ENCODE data around the gene XG.

DNA sequence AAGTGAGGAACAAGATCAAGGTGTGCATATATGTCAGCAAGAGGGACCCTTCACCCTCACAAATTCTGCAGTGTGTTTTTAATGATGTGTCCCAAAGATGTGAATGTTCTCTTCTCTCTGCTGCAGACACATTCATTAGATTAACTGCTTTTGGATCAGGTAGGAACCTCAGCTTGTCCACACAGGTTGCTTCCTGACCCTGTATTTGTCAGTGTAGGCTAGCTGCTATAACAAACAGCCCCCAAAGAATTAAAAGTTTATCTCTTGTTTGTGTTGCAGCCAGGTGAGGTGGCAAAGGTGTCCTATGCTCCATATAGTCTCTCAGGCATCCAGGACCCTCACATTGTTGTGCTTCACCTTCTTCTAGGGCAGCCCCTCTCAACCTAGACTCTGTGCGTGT lies 17.8 kb downstream of the XG start:
- TF ChIP-seq, protein P1, sequence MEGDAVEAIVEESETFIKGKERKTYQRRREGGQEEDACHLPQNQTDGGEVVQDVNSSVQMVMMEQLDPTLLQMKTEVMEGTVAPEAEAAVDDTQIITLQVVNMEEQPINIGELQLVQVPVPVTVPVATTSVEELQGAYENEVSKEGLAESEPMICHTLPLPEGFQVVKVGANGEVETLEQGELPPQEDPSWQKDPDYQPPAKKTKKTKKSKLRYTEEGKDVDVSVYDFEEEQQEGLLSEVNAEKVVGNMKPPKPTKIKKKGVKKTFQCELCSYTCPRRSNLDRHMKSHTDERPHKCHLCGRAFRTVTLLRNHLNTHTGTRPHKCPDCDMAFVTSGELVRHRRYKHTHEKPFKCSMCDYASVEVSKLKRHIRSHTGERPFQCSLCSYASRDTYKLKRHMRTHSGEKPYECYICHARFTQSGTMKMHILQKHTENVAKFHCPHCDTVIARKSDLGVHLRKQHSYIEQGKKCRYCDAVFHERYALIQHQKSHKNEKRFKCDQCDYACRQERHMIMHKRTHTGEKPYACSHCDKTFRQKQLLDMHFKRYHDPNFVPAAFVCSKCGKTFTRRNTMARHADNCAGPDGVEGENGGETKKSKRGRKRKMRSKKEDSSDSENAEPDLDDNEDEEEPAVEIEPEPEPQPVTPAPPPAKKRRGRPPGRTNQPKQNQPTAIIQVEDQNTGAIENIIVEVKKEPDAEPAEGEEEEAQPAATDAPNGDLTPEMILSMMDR (IDR thresholded peaks at IDR 0.05; ENCODE audit: insufficient read depth, low read length, poor library complexity, severe bottlenecking): no peak
- TF ChIP-seq EZH2phosphoT487 (conservative IDR thresholded peaks at IDR 0.05; ENCODE audit: low read length): no peak

Measured in SU-DHL-6 (cell line).